Nucleus accumbens (tissue), 56 donors: ENCODE results near the gene BLOC1S4.
"Not testable (repeated sequence)": the region's sequence is repeated elsewhere in the genome, so short reads cannot be mapped to it uniquely, and the experiment has no call there.

Experiments
- DNase-seq, 56 donors: peaks; one replicate each; lab custom pipeline; 2025; lab: John Stamatoyannopoulos, UW

The BLOC1S4 gene

GRCh38 chr4:6756345-6756744, 40.4 kb downstream of the BLOC1S4 start:
- not testable (repeated sequence) for DNase-seq

GRCh38 chr4:6758728-6759127, 42.8 kb downstream of the BLOC1S4 start:
- no peak for DNase-seq

GRCh38 chr4:6760865-6761264, 44.9 kb downstream of the BLOC1S4 start:
- no peak for DNase-seq

GRCh38 chr4:6761649-6762615, 46.0 kb downstream of the BLOC1S4 start:
- DNase-seq: peak in 42 of 56 donors; percentile 21 to 80 (median 55)

GRCh38 chr4:6763330-6763851, 47.4 kb downstream of the BLOC1S4 start:
- no peak for DNase-seq

GRCh38 chr4:6764976-6765620, 49.1 kb downstream of the BLOC1S4 start:
- DNase-seq: no peak

- DNase-seq: no peak
Observed at GRCh38 chr4:6765703-6766102, 49.7 kb downstream of the BLOC1S4 start.
